Inflammatory macrophage (primary cell): Measurements from ENCODE around the gene CNOT1.

Source experiments
- DNase-seq, 2 donors: peaks; one replicate each; pipeline ENCODE4 v3.0.0-alpha.2; 2020 to 2022

Gene CNOT1

DNA sequence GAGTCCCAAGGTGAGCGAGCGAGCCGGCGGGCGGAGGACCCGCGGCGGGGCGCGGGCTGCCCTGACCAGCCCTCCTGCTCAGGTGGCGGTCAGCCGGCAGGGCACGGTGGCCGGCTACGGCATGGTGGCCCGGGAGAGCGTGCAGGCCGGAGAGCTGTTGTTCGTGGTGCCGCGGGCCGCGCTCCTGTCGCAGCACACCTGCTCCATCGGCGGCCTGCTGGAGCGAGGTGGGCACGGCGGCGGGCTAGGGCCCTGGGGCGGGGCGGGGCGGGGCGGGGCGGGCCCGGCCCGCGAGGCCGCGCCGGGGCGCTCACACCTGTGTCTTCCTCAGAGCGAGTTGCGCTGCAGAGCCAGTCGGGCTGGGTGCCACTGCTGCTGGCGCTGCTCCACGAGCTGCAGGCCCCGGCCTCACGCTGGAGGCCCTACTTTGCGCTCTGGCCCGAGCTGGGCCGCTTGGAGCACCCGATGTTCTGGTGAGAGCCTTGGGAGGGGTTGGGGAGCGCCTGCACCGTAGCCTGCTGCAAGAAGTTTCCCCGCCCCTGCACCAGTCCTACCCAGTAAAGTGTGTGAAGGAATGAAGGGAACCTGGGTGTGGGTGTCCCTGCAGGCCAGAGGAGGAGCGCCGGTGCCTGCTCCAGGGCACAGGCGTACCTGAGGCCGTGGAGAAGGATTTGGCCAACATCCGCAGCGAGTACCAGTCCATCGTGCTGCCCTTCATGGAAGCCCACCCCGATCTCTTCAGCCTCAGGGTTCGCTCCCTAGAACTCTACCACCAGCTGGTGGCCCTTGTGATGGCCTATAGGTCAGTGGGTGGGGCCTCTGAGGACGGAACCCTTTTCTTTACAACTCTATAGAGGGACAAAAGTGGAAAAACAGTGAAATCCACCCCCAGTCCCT is 113.5 kb downstream of the CNOT1 start:
- DNase-seq, result no peak

DNA sequence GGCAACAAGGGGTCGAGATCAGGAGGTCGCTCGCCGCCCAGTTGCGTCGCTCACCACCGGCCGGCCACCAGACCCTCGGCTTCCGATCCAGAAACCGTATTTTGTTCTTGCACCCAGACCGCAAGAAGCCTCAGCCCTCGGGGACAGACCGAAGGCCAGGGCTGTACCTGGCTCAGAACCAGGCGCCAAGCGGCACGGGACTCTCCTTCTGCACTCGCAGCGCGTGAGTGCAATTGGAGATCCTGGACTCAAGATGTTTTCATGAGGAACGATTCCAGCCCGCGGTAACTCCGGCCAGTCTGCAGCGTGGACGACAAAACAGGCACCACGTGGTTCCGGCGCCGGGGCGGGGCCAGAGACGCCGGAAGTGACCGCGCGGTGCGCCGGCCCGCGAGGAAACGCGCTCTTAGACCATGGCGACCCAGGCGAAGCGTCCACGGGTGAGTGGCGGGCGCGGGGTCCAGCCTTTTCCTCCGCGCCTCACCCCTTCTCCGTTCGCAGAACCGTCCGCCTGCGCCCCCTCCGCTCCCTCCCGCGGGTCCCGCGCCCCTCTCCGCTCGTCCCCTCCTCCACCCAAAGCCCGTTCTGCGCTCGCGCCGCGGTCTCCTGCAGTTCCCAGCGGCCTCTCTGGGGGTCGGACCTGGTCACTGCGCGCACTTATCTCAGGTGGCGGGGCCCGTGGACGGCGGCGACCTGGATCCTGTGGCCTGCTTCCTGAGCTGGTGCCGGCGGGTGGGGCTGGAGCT is 114.3 kb downstream of the CNOT1 start, which contains the start of gene SETD6:
Gene SETD6, plus strand, starts transcription at position 393 of the 746 bp plus-strand sequence. Its CDS starts 21 bp downstream, at position 414.
- DNase-seq, result peak; percentile 83 to 91

DNA sequence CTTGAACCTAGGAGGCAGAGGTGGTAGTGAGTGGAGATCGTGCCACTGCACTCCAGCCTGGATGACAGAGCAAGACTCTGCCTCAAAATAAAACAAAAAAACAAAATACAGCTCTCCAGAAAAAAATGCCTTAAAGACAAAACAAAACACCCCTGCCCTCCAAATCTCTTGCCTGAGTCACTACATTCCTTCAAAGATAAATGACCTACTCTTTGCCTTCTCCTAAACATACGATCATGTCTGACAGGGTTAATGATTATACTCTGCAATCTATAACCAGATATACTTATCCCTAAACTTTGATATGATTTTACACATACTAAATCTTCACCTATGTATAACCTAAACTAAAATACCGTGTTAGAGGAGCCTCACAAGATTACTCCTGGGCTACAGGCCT is 115.8 kb downstream of the CNOT1 start:
- no peak for DNase-seq

GRCh38 chr16:58511933-58512815 is 117.5 kb downstream of the CNOT1 start:
- DNase-seq, result peak; percentile 53 to 67

GRCh38 chr16:58510776-58511628 is 118.6 kb downstream of the CNOT1 start:
- no peak for DNase-seq

GRCh38 chr16:58510097-58510775 is 119.4 kb downstream of the CNOT1 start:
- no peak for DNase-seq

DNA sequence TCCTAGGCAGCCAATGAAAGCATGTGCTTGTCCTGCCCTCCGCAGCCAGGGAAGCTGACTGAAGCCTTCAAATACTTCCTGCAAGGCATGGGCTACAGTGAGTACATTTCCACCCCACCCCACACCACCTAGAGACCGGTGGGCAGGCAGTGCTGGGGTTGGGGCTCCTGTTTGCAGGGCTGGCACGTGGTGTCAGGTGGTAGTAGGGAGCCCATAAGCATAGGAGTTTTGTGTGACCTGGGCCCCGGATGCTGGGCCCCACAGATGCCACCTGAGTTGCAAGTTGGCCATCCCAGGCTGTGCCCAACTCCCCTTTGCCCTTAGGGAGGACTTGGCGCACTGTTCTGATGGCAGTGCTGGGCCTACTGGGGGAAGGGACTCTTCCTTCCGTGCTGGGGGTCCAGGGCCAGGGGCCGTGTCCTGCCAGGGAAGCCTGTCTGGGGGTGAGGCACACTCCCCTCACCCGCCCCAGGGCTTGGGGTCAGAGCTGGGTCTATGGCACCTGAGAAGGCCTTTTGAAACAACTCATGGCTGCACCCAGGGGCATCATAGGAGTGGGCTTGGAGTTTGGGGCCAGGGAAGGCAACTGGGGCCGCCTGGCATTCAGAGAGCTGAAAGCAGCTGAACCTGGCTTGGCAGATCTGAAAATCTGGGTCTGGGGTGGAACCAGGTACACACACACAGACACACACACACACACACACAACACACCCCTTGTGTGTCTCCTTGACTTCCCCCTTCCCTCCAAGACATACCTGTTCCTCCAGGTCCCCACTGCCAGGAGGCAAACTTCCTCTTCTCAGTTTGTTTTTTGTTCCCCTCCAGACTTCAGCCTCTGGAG is 120.2 kb downstream of the CNOT1 start:
- DNase-seq, result no peak

- no peak for DNase-seq
Measured at GRCh38 chr16:58508671-58509251, 120.9 kb downstream of the CNOT1 start.

GRCh38 chr16:58507963-58508670 is 121.5 kb downstream of the CNOT1 start:
- DNase-seq, result no peak

GRCh38 chr16:58507195-58507962 is 122.2 kb downstream of the CNOT1 start:
- no peak for DNase-seq

- no peak for DNase-seq
Measured at GRCh38 chr16:58506241-58507194, 123.1 kb downstream of the CNOT1 start.

DNA sequence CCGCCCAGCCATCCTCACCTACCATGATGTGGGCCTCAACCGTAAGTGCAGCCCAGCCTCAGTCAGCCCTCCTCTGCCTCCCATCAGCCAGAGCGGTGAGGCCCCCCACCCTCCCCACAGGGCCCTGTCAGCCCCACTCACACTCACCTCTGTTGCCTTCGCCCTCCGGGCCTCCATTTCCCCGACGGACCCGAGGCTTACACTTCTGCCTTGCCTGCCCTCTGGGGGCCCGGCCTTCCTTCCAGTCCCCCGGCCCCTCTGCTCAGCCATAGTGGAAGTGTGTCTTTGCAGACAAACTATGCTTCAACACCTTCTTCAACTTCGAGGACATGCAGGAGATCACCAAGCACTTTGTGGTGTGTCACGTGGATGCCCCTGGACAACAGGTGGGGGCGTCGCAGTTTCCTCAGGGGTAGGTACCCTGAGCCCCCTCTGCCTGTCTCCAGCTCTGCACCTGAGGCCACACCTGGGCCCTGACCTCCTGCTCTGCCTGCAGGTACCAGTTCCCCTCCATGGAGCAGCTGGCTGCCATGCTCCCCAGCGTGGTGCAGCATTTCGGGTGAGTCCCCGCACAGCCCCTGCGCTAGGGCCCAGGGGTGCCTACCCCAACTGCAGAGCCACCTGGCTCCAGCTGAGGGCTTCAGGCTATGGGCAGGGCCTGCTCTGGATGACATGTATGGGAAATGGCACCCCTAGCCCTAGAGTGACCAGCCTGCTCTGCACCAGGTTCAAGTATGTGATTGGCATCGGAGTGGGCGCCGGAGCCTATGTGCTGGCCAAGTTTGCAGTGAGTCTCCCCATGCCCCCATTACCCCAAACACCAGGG is 125.5 kb downstream of the CNOT1 start:
- DNase-seq, result no peak

DNA sequence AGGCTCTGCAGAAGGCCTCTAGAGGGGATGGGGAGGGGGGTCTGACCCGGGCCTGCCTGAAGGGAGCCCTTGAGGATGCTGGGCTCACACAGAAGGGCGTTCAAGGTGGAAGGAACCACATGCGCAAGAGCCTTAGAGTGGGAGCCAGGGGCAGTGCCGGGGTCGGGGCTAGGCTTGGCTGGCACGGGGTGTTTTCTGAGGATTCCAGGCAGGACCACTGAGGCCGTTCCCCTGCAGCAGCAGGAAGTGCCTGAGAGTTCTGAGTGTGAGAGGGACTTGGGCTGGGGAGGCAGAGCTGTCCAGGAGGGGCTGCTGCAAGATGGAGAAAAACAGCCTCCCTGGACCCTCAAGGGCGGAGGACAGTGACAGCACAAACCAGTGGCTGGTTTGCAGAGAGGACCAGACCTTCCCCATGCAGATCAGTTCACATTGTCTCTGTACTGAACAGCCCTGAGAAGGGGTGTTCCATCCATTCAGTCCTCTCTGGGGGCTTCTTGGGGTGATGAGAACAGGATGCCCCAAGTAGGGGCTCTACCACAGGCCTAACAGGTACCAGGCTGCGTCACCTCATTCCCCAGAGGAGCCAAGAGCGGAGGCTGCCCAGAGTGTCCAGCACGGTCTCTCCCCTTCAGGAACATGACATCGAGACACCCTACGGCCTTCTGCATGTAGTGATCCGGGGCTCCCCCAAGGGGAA is 126.3 kb downstream of the CNOT1 start:
- DNase-seq, result no peak

DNA sequence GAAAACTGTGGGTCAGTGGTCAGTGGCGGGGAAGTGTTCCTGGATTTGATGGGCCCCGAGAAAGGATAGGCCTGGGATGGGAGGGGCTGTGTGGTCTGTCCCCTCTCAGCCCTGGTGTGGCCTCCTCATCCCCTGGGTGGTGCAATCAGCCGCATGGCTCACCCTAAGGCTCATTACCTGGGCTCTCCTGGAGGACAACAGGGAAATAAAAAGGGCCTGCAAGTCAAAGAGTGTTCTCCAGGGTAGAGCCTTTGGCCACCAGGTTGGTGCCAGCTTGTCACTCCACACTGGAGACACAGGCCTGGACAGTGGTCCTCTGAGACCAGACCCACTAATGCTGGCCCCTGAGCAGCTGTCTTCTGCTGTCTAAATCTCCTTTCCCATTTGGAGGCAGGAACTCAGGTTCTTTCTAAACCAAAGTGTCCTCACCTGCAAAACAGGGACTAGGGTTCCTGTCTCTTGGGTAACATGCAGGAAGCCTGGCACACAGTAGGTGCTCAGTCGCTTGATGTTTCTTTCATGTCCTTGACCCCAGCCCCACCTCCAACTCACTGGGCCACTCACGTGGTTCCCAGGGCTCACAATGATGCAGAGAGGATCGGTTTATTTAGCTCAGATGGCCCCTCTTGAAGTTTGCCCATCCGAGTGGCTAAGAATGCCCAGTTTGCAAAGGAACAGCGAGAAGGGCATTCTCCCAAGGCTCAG is 127.3 kb downstream of the CNOT1 start:
- DNase-seq, result no peak
